Tongue (tissue), 2 donors: ENCODE data around the gene GPR87. TPM values are rescaled to one million over a fixed set of nuclear protein-coding genes. Genes with fewer than 3 reads are reported as not detected.
A peak's percentile ranks its signal among the peaks of the same experiment; 100 is the strongest.

Experiments
- DNase-seq: peaks from one replicate; pipeline ENCODE4 v3.0.0-alpha.2; 2015
- total RNA-seq: library from RNA; depleted of rRNA; stranded (reverse); fragments of >200 nt; gene quantifications from one replicate; pipeline ENCODE4 v1.2.3, GENCODE V29; 2014

The GPR87 gene
- total RNA-seq, 1 donor from 2014 or later = 2.3 TPM

- no peak for DNase-seq
Measured at GRCh38 chr3:151315846-151316245, 774 bp downstream of the GPR87 start.

DNA sequence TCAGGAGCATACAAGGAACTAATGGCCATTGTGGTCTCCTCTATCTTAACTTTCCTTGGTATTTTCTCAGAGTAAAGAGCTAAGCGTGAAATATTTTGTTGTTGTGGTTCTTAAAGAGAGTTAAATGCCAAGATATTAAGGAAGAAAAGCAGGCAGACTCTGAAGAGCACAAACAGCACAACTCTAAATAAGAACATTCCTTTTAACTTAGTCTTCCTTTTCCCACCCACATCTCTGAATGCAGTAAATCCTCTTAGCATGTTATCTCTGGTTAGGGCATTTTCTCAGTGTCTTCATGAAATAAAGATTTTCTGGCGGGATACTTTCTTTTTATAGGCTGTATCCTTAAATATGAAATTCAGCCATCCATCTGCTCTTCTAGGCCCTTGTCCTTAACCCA is 1.5 kb downstream of the GPR87 start:
- no peak for DNase-seq

DNA sequence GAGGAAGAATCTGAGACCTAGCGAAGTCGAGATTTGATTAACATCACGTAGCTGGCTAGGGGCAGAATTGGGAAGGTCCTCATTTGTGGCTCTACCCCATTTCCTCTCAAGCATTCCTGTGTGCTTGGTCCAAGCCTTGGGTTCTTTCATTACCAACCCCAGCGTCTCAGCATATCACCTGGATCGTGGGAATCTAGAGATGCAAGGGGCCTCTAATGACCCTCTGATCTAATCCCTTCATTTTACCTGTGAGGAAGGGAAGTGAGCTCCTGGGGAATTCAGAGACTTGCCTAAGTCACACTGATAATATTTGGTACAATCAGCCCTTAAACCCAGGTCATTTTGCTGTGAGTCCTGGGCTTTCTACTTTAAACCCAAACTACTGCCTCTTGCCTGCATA is 2.0 kb downstream of the GPR87 start:
- DNase-seq = no peak

DNA sequence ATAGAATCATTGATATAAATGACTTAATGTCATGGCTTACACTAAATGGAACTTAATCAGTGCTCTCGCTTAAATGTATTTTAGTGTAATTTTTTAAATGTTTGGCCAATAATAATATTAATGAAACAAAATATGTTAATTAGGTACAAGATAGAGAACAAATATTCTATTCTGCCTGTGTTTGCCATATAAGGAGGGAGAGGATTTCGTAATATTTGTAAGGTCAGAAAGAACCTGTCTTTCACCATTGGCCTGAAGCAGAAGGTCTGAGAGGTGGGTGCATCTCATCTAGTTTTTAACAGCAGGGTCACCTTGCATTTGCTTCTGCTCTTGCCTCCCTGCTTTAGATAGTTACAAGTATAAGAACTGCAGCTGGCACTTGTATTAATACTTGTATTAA is 2.5 kb downstream of the GPR87 start:
- DNase-seq = no peak

- DNase-seq = no peak
Measured at GRCh38 chr3:151312972-151313371, 3.6 kb downstream of the GPR87 start.

DNA sequence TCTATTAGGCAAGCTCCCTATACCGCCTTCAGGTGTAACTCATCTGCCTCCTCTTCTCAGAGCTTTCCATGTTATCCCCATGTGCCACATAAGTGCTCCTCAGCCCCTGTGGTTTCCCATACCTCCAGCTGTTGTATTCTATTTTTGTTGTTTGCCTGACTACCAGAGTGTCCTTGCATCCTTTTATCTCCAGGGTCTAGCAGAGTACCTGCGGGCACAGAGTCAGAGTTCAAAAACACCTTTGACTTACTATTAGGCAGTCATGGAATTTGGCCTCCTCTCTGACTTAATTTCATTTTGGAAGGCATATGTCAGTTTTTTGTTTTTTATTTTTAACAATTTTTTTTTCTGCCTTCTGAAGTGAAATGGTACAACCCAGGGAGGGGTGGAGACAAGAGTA is 7.1 kb downstream of the GPR87 start:
- DNase-seq = no peak

- DNase-seq = no peak
Measured at GRCh38 chr3:151307583-151308488, 8.8 kb downstream of the GPR87 start.

DNA sequence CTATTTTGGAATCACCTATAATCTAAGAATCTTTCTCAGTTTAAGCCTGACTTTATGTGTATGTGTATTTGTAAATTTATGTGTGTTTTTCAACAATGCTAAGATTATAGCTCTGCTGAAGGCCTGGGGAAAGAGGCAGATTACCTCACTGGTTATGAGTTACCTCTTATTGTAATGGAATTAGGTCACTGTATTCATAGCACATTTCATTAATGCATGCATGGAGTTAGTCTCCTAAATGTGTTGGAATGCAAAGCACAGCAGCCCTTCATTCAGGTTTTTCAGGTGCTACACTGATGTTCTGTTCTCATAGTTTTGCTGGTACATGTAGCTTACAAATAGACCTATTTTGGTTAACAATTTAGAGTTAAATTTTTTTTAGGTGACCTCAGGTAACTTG is 9.5 kb downstream of the GPR87 start:
- no peak for DNase-seq

GRCh38 chr3:151306168-151306810 is 10.3 kb downstream of the GPR87 start:
- no peak for DNase-seq

DNA sequence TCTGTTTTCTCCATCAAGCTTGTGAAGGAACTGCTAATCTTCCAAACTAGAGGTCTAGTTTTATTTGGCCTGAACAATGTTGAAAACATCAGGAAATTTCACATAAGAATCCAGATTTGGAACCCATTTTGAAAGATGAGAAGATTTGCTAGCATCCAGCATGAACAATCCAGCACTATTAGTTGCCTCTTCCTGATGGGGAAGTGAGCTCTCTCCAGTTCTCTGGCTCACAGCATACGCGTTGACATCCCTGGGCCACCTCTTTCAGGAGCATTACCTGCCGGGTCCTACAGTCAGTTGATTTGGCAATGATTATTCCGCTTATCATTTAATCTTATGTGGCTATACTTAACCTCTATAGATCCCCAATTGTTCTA is 10.9 kb downstream of the GPR87 start:
- DNase-seq = no peak

GRCh38 chr3:151305060-151305774 is 11.4 kb downstream of the GPR87 start:
- DNase-seq = peak; percentile 45

GRCh38 chr3:151303751-151304150 is 12.9 kb downstream of the GPR87 start:
- no peak for DNase-seq

DNA sequence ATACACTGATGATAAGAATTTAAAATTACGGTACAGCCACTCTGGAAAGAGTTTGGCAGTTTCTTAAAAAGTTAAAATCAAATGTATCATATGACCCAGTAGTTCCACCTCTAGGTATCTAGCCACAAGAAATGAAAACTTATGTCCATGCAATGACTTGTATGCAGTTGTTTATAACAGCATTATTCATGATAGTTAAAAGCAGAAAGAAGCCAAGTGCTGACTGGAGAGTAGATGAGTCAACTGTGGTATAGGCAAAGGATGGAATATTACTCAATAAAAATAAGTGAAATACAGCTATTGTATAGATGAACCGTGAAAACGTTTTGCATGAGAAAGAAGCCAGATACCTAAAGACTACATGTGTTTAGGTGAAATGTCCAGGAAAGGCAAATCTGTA is 14.8 kb downstream of the GPR87 start:
- no peak for DNase-seq

DNA sequence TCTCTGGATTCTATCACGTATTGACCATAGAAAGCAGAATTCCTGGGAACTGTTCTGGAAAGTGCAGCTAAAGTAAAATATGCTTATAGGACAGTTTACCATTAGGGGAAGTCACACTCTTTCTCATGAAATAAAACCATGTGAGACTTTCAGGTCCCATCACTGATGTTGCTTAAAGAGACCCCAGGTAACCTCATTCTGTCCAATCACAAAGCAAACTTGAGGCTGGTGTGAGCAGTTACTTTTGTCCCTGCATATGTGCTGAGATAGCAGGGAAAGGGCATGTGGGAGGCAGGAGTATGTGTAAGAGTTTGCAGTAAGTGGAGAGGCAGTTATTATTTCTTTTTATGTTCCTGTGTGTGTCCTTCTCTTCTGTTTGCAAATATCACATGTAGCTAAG is 16.1 kb downstream of the GPR87 start:
- no peak for DNase-seq

DNA sequence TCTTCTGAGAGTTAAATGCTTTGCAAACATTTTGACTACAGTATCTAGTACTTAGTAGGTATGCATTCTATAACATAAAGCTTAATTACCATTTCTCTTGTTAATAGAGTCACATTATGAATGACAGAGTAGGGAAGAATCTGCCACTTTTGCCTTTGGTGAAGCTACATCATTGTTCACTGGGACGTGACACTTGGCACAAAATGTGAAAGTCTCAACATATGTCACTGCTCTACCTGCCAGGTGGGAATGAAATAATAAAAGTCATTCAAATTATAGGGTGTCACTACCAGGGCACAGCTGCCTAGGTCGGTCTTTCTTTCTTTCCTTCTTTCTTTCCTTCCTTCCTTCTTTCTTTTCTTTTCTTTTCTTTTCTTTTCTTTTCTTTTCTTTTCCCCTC is 17.6 kb downstream of the GPR87 start:
- DNase-seq = no peak

- DNase-seq = no peak
Measured at GRCh38 chr3:151297429-151297828, 19.2 kb downstream of the GPR87 start.

- no peak for DNase-seq
Measured at GRCh38 chr3:151296226-151296625, 20.4 kb downstream of the GPR87 start.

GRCh38 chr3:151293127-151293526 is 23.5 kb downstream of the GPR87 start:
- DNase-seq = no peak

DNA sequence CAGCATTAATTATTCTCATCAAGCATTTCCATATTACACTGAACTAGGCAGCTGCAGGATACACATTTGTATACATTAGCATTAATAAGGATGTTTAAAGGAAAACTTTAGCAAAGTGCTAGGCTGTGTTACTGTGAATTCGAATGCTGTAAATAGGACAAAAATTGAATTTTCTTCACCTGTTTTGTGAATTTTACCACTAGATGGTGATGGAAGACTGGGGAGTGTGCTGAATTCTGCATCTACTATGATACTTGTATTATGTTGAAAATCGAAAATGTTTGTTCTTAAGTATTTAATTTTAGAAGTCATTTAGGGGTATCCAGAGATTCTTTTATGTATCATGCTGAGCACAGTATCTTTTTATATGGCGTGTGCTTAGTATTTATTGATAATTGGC is 25.9 kb downstream of the GPR87 start:
- DNase-seq = peak; percentile 39

- no peak for DNase-seq
Measured at GRCh38 chr3:151289445-151289844, 27.2 kb downstream of the GPR87 start.

DNA sequence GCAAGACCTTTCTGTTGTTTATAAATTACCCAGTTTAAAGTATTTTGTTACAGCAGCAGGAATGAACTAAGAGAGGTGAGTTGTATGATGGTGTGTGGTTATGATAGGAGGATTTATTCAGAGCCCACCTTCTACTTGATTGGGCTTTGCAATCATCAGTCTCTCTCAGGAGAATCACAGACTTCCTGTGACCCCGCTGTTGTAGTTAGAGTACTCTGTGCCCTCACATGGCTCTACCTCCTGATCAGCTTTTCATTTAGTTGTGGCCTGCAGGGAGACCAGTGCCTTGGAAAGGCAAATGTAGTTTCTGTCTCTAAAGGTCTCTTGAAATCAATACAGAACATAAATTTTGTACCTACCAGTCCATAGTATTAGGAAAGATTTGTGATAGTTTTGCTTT is 30.7 kb downstream of the GPR87 start:
- DNase-seq = no peak

DNA sequence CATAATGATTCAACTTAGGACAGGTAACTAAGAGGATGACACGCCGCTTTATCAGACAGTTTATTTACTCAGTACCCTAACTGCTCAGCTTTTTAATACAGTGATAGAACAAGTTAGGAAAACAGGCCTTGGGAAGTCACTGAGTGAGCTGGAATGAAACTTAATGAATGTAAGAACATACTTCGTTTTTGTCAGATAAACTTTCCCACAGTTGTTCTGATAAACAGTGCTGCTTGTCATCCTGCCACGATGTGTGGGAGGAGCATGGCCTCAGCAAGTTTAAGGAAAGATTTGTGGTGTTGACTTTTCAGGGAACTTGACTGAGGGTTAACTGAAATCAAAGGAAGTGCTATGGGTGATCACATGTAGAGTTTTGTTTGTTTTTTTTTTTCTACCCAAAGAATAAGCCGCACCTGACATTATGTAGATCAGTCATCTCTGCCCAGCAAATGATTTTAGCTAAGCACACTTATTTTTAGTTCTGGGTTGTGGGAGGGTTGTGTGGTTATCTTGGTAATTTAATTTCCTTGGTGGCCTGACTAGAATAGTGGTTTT is 32.6 kb downstream of the GPR87 start:
- peak; percentile 34 for DNase-seq

DNA sequence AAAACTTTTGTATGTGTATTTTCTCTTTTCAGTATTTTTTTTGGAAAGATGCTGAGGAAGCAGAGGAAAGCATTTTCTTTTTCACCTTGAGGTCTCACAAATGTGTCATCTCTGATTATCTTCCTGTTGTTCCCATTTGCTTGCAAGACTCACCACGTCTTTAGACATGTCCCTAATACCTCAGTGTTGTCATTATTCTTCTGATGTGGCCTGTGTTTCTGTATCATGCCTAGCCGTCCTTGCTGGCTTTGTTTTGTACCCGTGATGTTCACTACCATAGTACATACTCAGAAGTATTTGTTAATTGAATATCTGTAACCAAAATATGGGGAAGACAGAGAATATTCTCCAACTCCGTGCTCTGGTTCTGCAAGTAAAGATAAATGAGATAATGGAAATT is 33.2 kb downstream of the GPR87 start:
- DNase-seq = no peak
